ENCODE results near the gene UTY.
"Not testable (repeated sequence)": the region's sequence is repeated elsewhere in the genome, so short reads cannot be mapped to it uniquely, and the experiment has no call there.

Gene UTY

GRCh38 chrY:13330651-13331050 is 149.2 kb downstream of the UTY start:
- no peak for FAIRE-seq
- DNase-seq (ENCODE audit: extremely low spot score, insufficient read length, low read depth), result no peak

DNA sequence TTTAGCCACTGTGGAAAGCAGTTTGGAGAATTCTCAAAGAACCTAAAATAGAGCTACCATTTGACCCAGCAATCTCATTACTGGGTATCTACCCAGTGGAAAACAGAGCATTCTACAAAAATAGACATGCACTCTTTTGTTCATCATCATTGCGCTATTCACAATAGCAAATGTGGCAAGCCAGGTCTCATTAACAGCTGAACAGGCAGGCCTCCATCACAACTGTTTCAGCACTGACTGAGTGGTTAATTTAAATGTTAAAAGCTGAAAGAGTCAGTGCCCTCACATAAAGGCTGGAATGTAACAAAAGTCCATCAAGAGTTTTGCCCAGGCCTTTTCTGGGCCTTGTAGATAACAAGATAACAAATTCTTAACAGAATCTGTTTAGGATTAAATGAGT is 166.9 kb downstream of the UTY start:
- FAIRE-seq (no peak), DNase-seq (ENCODE audit: extremely low spot score, insufficient read length, low read depth) (no peak)

- FAIRE-seq (no peak), DNase-seq (ENCODE audit: extremely low spot score, insufficient read length, low read depth) (no peak)
These were observed 171.9 kb downstream of the UTY start for GRCh38 chrY:13307959-13308358.

- FAIRE-seq, result no peak
- DNase-seq (ENCODE audit: extremely low spot score, insufficient read length, low read depth), result no peak
These were observed 179.0 kb downstream of the UTY start for GRCh38 chrY:13300795-13301194.

DNA sequence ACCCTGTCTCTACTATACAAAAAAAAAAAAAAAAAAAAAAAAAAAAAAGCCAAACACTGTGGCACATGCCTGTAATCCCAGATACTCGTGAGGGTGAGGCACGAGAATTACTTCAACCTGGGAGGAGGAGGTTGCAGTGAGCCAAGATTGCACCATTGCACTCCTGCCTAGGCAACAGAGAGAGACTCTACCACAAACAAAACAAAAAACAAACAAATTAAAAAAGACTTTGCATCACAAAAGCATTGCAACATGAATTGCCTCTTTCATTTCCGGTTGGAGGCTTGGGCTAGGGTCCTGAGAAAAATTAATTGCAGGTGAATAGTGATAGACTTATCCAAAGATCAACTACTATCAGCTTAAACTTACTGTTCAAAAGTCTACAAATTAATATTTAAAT is 180.4 kb downstream of the UTY start:
- DNase-seq (ENCODE audit: extremely low spot score, insufficient read length, low read depth), result no peak
- no peak for FAIRE-seq

GRCh38 chrY:13296176-13296890 is 183.5 kb downstream of the UTY start:
- no peak for DNase-seq (ENCODE audit: extremely low spot score, insufficient read length, low read depth)
- no peak for FAIRE-seq

DNA sequence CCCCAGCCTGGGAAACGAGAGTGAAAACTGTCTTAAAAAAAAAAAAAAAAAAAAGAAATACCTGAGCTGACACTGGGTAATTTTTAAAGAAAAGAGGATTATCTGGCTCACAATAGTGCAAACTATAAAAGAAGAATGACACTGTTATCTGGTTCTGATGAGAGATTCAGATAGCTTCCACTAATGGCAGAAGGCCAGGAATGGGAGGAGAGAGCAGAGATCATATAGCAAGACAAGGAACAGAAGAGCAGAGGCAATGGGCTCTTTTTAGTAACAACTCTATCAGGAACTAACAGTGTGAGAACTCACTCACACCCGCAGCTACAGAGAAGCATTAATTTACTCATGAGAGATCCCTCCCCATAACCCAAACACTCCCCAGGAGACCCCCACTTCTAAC is 184.8 kb downstream of the UTY start:
- FAIRE-seq (no peak), DNase-seq (ENCODE audit: extremely low spot score, insufficient read length, low read depth) (no peak)

- FAIRE-seq, result no peak
These were observed 188.6 kb downstream of the UTY start for GRCh38 chrY:13291199-13291598.

DNA sequence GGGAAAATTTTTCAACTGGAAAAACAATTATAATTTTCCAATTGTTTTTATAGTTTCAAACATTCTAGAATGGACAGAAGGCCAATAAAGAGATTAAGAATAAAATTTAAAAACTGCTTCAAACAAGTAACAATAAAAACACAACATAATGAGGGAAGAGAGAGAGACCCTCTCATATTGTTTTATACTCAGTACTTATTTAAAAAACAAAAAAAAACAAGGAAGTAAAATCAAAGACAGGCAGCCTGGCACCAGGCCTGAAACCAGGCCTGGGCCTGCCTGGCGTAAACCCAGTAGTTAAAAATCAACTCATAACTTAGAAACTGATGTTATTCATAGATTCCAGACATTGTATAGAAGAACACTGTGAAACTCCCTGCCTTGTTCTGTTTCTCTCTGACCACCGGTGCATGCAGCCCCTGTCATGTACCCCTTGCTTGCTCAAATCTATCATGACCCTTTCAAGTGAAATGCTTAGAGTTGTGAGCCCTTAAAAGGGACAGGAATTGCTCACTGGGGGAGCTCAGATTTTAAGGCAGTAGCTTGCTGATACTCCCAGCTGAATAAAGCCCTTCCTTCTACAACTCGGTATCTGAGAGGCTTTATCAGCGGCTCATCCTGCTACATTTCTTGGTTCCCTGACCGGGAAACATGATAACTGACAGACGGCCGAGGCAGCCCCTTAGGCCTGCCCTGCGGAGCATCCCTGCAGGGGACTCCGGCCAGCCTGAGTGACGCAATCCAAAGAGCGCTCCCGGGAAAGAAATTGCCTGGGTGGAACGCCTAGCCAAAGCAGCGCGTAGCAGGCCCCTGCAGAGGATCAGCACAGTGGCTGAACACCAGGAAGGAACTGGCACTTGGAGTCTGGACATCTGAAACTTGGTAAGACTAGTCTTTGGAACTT is 197.4 kb downstream of the UTY start:
- not testable (repeated sequence) for DNase-seq (ENCODE audit: extremely low spot score, insufficient read length, low read depth)
- peak; percentile 79 for FAIRE-seq

More at GRCh38 chrY:13291199-13291598, 188.6 kb downstream of the UTY start:
- DNase-seq (ENCODE audit: extremely low spot score, insufficient read length, low read depth), result no peak

DNA sequence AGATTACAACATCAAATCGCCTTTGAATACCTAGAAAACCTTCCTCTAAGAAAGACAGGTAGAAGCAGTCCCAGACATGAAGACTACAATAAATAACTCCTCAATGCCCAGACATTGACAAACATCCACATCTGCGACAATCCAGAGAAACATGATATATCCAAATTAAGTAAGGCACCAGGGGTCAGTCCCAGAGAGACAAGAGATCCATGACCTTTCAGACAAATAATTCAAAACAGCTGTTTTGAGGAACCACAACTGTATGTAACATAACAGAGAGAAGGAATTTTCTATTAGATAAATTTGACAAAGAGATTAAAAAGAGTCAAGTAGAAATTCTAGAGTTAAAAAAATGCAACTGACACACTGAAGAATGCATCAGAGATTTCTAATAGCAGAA is 200.3 kb downstream of the UTY start:
- peak; percentile 50 for FAIRE-seq

DNA sequence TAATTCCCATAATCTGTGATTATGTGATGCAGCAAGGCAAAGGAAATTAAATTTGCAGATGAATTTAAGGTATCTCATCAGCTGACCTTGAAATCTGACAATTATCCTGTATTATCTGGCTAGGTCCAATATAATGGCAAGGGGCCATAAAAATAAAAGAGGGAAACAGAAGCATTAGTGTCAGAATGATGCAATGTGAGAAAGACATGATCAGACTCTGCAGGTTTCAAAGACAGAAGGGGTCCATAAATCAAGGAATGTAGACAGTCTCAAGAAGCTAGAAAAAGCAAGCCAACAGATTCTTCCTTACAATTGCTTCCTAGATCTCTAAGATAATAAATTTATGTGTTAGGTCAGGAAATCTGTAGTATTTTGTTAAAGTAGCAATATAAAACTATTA is 208.1 kb downstream of the UTY start:
- DNase-seq (ENCODE audit: extremely low spot score, insufficient read length, low read depth), result no peak
- FAIRE-seq, result no peak

More for the DNA sequence above, 200.3 kb downstream of the UTY start:
- DNase-seq (ENCODE audit: extremely low spot score, insufficient read length, low read depth), result no peak

DNA sequence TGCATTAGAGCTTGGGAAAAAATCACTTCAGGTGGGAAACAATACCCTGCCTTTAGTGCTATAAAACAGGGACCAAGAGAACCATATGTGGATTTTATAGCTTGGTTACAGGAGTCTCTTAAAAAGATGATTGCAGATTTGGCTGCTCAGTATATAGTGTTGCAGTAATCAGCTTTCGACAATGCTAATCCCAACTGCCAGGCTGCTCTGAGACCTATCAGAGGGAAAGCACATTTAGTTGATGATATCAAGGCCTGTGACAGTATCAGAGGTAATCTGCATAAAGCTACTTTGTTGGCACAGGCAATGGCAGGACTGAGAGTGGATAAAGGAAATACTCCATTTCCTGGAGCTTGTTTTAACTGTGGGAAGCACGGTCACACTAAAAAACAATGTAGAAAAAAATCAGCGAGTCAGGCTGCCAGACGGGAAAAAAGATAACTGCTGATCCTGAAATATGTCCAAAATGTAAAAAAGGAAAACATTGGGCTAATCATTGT is 225.8 kb downstream of the UTY start:
- not testable (repeated sequence) for FAIRE-seq; DNase-seq (ENCODE audit: extremely low spot score, insufficient read length, low read depth)

GRCh38 chrY:13250421-13250820 is 229.4 kb downstream of the UTY start:
- FAIRE-seq (no peak), DNase-seq (ENCODE audit: extremely low spot score, insufficient read length, low read depth) (no peak)

DNA sequence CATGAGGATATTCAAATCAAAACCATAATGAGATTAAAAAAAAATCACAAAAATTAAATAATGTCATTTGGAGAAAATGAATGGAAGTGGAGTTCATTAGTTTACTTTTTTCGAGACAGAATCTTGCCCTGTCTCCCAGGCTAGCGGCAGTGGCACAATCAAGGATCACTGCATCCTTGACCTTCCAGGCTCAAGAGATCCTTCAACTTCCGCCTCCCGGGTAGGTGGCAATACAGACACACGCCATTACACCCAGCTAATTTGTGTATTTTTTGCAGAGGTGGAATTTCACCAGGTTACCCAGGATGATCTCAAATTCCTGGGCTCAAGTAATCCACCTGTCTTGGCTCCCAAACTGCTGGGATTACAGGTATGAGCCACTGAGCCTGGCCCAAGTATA is 236.1 kb downstream of the UTY start:
- DNase-seq (ENCODE audit: extremely low spot score, insufficient read length, low read depth) (no peak), FAIRE-seq (no peak)

DNA sequence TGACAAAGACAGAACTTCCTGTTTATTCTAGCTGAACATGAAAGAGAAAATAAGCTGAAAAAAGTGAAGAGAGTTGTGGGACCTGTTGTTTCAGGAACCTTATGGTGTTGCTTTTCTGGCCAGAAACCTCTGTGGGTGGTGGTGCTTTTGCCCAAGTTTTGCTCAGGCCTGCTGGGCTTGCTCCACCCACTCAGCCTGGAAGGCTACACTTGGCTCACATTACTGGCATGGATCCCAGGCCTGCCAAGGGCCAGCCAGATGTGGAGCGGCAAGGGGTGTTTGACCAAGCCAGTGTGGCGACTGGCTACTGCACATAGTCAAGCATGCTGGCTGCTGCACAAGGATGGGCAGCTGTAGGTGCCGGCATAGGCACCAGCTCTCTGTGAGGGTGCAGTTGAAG is 245.9 kb downstream of the UTY start:
- FAIRE-seq, result no peak
- DNase-seq (ENCODE audit: extremely low spot score, insufficient read length, low read depth), result no peak

DNA sequence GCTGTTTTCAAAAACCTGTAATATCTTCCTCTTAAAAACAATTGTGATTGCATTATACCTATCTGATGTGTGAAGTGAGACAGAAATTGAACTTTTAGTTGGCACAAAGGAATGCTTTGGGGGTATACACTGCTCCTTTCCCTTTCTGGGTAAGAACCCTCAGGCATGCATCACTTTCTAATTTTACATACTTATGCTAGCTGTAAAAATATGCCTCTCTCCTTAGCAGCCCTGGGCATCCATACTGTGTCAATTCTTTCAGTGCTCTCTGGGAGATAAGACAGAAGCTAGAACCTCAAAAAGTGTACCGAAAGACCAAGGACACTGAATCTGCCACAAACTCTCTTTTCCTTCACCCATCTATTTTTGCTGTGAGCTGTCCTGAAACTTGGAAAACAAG is 246.7 kb downstream of the UTY start:
- FAIRE-seq, result no peak
- no peak for DNase-seq (ENCODE audit: extremely low spot score, insufficient read length, low read depth)

DNA sequence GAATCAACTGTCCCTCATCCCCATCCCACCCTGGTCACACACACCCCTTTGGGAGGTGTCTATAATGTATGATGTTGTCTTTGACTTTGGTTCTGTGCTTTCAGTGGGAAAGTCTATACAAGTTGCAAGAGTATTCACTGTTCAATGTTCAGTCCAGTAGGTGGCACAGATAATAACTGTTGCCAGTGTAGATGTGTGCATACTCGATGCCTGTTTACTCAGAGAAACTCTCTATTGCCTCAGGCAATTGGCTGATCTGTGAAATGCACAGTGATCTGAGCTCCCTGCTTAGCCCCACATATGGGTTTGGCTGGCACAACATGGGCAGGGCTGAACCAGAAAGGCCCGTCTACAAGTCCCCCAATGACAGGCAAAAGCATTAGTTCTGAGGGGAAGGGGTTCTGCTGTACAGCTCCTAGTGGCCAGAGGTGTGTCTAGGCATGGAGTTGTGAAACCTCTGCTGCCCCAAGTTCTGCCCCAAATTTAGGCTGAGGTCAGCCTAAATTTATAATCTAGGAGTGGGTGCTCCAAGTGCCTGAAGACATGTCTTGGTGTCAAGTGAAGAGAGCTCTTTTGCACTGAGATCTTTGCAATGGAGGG is 252.4 kb downstream of the UTY start:
- FAIRE-seq, result no peak
- no peak for DNase-seq (ENCODE audit: extremely low spot score, insufficient read length, low read depth)

- DNase-seq (ENCODE audit: extremely low spot score, insufficient read length, low read depth) (no peak), FAIRE-seq (no peak)
These were observed 268.7 kb downstream of the UTY start for GRCh38 chrY:13210961-13211646.

- FAIRE-seq (no peak), DNase-seq (ENCODE audit: extremely low spot score, insufficient read length, low read depth) (no peak)
These were observed 274.6 kb downstream of the UTY start for GRCh38 chrY:13205214-13205613.
